GM12892 (cell line): ENCODE results near the gene SLITRK3.

Experiments used
- DNase-seq: peaks from one replicate; pipeline ENCODE4 v3.0.0; 2011; ENCODE audit not compliant: insufficient read length
- FAIRE-seq: peaks from 2 replicates; lab custom pipeline; 2011; peaks lifted over from hg19 to GRCh38; lab: Jason Lieb, UNC
- POLR2A ChIP-seq: IDR thresholded peaks from 2 replicates; pipeline ENCODE4 v1.6.1; 2011; ENCODE audit warnings: low read depth, low read length, control low read depth
- POLR2AphosphoS5 ChIP-seq: IDR thresholded peaks from 2 replicates; pipeline ENCODE4 v1.6.1; 2011; ENCODE audit warnings: low read depth, low read length, control low read depth
- TAF1 ChIP-seq: IDR thresholded peaks from 2 replicates; pipeline ENCODE4 v1.6.1; 2011; ENCODE audit warnings: low read depth, mild to moderate bottlenecking, control low read depth, low read length, borderline replicate concordance

Gene SLITRK3

GRCh38 chr3:165206454-165207266 lies 10.5 kb upstream of the SLITRK3 start:
- FAIRE-seq (peak; percentile 21), DNase-seq (no peak)
- TF ChIP-seq POLR2AphosphoS5 (no peak), POLR2A (no peak), TAF1 (no peak)

GRCh38 chr3:165204445-165204844 lies 8.3 kb upstream of the SLITRK3 start:
- TF ChIP-seq POLR2AphosphoS5 (no peak), POLR2A (no peak), TAF1 (no peak)
- FAIRE-seq: no peak
- DNase-seq: no peak

GRCh38 chr3:165202995-165203394 lies 6.8 kb upstream of the SLITRK3 start:
- no peak for TF ChIP-seq POLR2AphosphoS5
- no peak for DNase-seq
- FAIRE-seq: no peak

GRCh38 chr3:165201964-165202363 lies 5.8 kb upstream of the SLITRK3 start:
- DNase-seq (no peak), FAIRE-seq (no peak)
- TF ChIP-seq POLR2A: no peak
- TF ChIP-seq POLR2AphosphoS5: no peak
- no peak for TF ChIP-seq TAF1

GRCh38 chr3:165197481-165197800 lies 1.3 kb upstream of the SLITRK3 start:
- FAIRE-seq (no peak), DNase-seq (no peak)
- TF ChIP-seq POLR2AphosphoS5: no peak
- no peak for TF ChIP-seq POLR2A
- no peak for TF ChIP-seq TAF1

GRCh38 chr3:165196577-165197480 lies 645 bp upstream of the SLITRK3 start:
- no peak for TF ChIP-seq POLR2A
- no peak for TF ChIP-seq POLR2AphosphoS5
- no peak for TF ChIP-seq TAF1
- FAIRE-seq: no peak
- DNase-seq: no peak

- no peak for DNase-seq
- no peak for FAIRE-seq
Measured at GRCh38 chr3:165195241-165195639, 944 bp downstream of the SLITRK3 start.

GRCh38 chr3:165194511-165195240 lies 1.5 kb downstream of the SLITRK3 start:
- DNase-seq: no peak
- no peak for TF ChIP-seq TAF1
- TF ChIP-seq POLR2AphosphoS5: no peak
- TF ChIP-seq POLR2A: no peak
- no peak for FAIRE-seq

More at GRCh38 chr3:165195241-165195639, 944 bp downstream of the SLITRK3 start:
- no peak for TF ChIP-seq TAF1
- TF ChIP-seq POLR2A: no peak
- no peak for TF ChIP-seq POLR2AphosphoS5

GRCh38 chr3:165193366-165194254 lies 2.6 kb downstream of the SLITRK3 start:
- DNase-seq (no peak), FAIRE-seq (no peak)
- TF ChIP-seq POLR2AphosphoS5: no peak
- no peak for TF ChIP-seq TAF1
- TF ChIP-seq POLR2A: no peak

- no peak for FAIRE-seq
- TF ChIP-seq POLR2AphosphoS5 (no peak), TAF1 (no peak), POLR2A (no peak)
- no peak for DNase-seq
Measured at GRCh38 chr3:165192610-165193192, 3.5 kb downstream of the SLITRK3 start.
